ENCODE data around the gene GRID1.

The GRID1 gene

DNA sequence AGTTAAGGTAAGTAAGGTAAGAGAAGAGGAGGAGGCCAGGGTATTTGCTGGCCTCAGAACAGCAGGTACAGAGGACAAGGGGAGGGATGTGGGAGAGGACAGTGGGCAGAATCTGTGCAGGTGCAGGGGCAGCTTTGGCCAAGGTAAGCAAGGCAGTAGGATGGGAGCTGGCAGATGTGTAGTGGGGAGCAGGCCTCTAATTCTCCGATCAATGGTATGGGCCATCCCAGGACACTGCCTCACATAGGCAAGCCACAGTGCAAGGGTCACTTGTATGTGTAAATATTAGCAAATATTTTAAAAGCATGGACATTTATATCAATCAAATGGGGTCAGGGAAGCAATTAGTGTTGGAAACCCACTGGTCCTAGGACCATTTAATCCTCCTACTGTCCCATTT is 373.5 kb downstream of the GRID1 start:
- Histone ChIP-seq H3K79me1 (ENCODE audit: low read length) (no peaks in the 10 kb centered on the region), H2BK120ac (ENCODE audit: low read depth, low read length) (no peak overlapping the region), H3K4me3 (ENCODE audit: low read length) (no peak overlapping the region), H3K4me1 (ENCODE audit: control insufficient read depth, low read depth, low read length) (no peaks in the 10 kb centered on the region), H2AK5ac (ENCODE audit: low read length) (no peak overlapping the region), H3K9ac (ENCODE audit: low read length) (no peak overlapping the region), H3K18ac (ENCODE audit: low read length) (no peak overlapping the region), H3K4me2 (ENCODE audit: low read length) (no peak overlapping the region), H3K27ac (ENCODE audit: low read depth, low read length) (no peak overlapping the region), H3K27me3 (ENCODE audit: insufficient read depth, low read length, poor library complexity) (no peaks in the 10 kb centered on the region), H3K56ac (ENCODE audit: low read length) (no peak overlapping the region), H2BK15ac (replicated peaks; ENCODE audit: low read depth) (no peak overlapping the region), H3K79me2 (ENCODE audit: control insufficient read depth, insufficient read depth, low read length) (no peaks in the 10 kb centered on the region), H3K4ac (ENCODE audit: low read depth, low read length) (no peak overlapping the region), H2BK5ac (ENCODE audit: low read length) (no peak overlapping the region), H3K23ac (ENCODE audit: low read length) (no peak overlapping the region), H4K8ac (ENCODE audit: low read depth, low read length) (no peak overlapping the region), H4K5ac (ENCODE audit: low read length) (no peak overlapping the region), H3K36me3 (ENCODE audit: control insufficient read depth, insufficient read depth, low read length) (no peaks in the 10 kb centered on the region)
- WGBS (ENCODE audit: extremely low coverage, insufficient coverage, low lambda C conversion rate): no CpG with 5 or more reads among the region's 1 CpG
- no peak for DNase-seq

DNA sequence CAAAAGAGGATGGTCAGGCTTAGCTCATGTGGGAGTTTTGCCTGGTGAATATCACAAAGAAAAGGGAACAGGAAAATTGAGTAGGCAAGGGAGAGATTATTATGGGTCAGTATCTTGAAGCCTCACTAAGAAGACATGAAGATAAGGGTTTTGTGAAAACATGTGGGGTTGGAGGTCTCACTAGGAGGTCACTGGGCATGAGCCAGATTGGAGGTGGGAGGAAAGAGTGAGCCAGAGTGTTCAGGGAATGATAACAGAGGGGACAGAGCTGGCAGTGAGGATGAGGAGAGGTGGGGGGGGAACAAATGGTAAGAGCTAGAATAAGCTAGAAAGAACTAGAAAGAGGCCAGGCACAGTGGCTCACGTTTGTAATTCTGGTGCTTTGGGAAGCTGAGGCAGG is 374.3 kb downstream of the GRID1 start:
- no peak overlapping the region for H3K4me3 ChIP-seq (ENCODE audit: low read length)
- H3K79me2 ChIP-seq (ENCODE audit: control insufficient read depth, insufficient read depth, low read length): no peaks in the 10 kb centered on the region
- H3K4me2 ChIP-seq (ENCODE audit: low read length): no peak overlapping the region
- no peak overlapping the region for H2BK15ac ChIP-seq (replicated peaks; ENCODE audit: low read depth)
- H3K18ac ChIP-seq (ENCODE audit: low read length): no peak overlapping the region
- H4K8ac ChIP-seq (ENCODE audit: low read depth, low read length): no peak overlapping the region
- no peak overlapping the region for H3K9ac ChIP-seq (ENCODE audit: low read length)
- no peak overlapping the region for H2AK5ac ChIP-seq (ENCODE audit: low read length)
- no peaks in the 10 kb centered on the region for H3K36me3 ChIP-seq (ENCODE audit: control insufficient read depth, insufficient read depth, low read length)
- WGBS (ENCODE audit: extremely low coverage, insufficient coverage, low lambda C conversion rate): no CpG with 5 or more reads among the region's 1 CpG
- H2BK5ac ChIP-seq (ENCODE audit: low read length): no peak overlapping the region
- H3K27ac ChIP-seq (ENCODE audit: low read depth, low read length): no peak overlapping the region
- DNase-seq: no peak
- H2BK120ac ChIP-seq (ENCODE audit: low read depth, low read length): no peak overlapping the region
- H3K79me1 ChIP-seq (ENCODE audit: low read length): no peaks in the 10 kb centered on the region
- no peak overlapping the region for H4K5ac ChIP-seq (ENCODE audit: low read length)
- peak overlapping the region; percentile 73 for H3K23ac ChIP-seq (ENCODE audit: low read length)
- H3K4ac ChIP-seq (ENCODE audit: low read depth, low read length): no peak overlapping the region
- H3K56ac ChIP-seq (ENCODE audit: low read length): no peak overlapping the region
- H3K4me1 ChIP-seq (ENCODE audit: control insufficient read depth, low read depth, low read length): no peaks in the 10 kb centered on the region
- H3K27me3 ChIP-seq (ENCODE audit: insufficient read depth, low read length, poor library complexity): no peaks in the 10 kb centered on the region

DNA sequence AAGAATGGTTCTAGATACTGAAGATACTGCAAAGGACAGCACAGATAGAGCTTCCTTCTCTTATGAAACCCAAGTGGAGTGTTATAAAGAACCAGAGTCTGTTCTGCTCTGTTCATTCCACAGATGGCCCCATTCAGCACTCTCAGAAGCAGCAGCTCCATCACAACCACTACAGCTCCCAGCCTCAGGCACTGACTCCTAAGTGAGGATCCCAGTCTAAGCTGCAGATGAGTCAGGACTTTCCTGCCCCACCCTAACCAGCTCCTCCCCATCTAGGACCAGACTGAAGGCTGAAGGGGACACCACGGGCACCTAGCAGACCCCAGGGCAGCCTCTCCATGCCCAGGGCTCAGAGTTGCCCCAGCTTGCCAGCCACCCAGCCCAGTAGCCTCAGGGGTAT is 379.8 kb downstream of the GRID1 start:
- Histone ChIP-seq H3K36me3 (ENCODE audit: control insufficient read depth, insufficient read depth, low read length) (no peaks in the 10 kb centered on the region), H2BK120ac (ENCODE audit: low read depth, low read length) (no peak overlapping the region), H3K4ac (ENCODE audit: low read depth, low read length) (no peak overlapping the region), H4K5ac (ENCODE audit: low read length) (no peak overlapping the region), H3K79me2 (ENCODE audit: control insufficient read depth, insufficient read depth, low read length) (no peaks in the 10 kb centered on the region), H3K4me3 (ENCODE audit: low read length) (no peak overlapping the region), H3K4me1 (ENCODE audit: control insufficient read depth, low read depth, low read length) (peaks cover 5% of the 10 kb centered on the region), H3K79me1 (ENCODE audit: low read length) (no peaks in the 10 kb centered on the region), H3K27me3 (ENCODE audit: insufficient read depth, low read length, poor library complexity) (no peaks in the 10 kb centered on the region), H3K9ac (ENCODE audit: low read length) (no peak overlapping the region), H3K4me2 (ENCODE audit: low read length) (no peak overlapping the region), H2BK15ac (replicated peaks; ENCODE audit: low read depth) (no peak overlapping the region), H3K23ac (ENCODE audit: low read length) (no peak overlapping the region), H3K56ac (ENCODE audit: low read length) (no peak overlapping the region), H2BK5ac (ENCODE audit: low read length) (no peak overlapping the region), H2AK5ac (ENCODE audit: low read length) (no peak overlapping the region), H3K27ac (ENCODE audit: low read depth, low read length) (no peak overlapping the region), H3K18ac (ENCODE audit: low read length) (no peak overlapping the region), H4K8ac (ENCODE audit: low read depth, low read length) (no peak overlapping the region)
- no CpG with 5 or more reads among the region's 1 CpG for WGBS (ENCODE audit: extremely low coverage, insufficient coverage, low lambda C conversion rate)
- DNase-seq: no peak

DNA sequence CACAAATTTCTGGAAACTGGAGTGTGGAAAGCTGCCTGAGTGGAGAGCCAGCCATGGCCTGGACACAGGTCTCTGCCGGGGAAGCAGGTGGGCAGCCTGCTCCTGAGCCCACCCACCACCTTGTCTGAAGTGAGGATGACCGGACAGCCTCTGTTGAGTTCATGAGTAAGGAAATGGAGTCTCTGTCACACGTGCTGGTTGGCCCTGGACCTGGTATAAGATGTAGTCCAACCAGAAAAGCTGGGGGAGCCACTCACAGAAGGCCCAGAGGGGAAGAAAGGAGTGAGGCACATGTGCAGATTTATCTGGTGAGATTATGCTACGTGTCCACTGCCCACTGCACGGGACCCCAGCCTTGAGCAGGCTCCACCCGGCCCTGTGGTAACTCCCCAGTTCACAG is 383.5 kb downstream of the GRID1 start:
- no peak overlapping the region for H3K56ac ChIP-seq (ENCODE audit: low read length)
- no peak overlapping the region for H3K9ac ChIP-seq (ENCODE audit: low read length)
- no peaks in the 10 kb centered on the region for H3K79me1 ChIP-seq (ENCODE audit: low read length)
- H2AK5ac ChIP-seq (ENCODE audit: low read length): no peak overlapping the region
- no peak overlapping the region for H2BK5ac ChIP-seq (ENCODE audit: low read length)
- no peak overlapping the region for H4K5ac ChIP-seq (ENCODE audit: low read length)
- H3K4me2 ChIP-seq (ENCODE audit: low read length): no peak overlapping the region
- no peak overlapping the region for H4K8ac ChIP-seq (ENCODE audit: low read depth, low read length)
- no peak overlapping the region for H3K18ac ChIP-seq (ENCODE audit: low read length)
- H3K27ac ChIP-seq (ENCODE audit: low read depth, low read length): no peak overlapping the region
- H3K4me1 ChIP-seq (ENCODE audit: control insufficient read depth, low read depth, low read length): peaks cover 5% of the 10 kb centered on the region
- no peak overlapping the region for H3K4me3 ChIP-seq (ENCODE audit: low read length)
- no peaks in the 10 kb centered on the region for H3K27me3 ChIP-seq (ENCODE audit: insufficient read depth, low read length, poor library complexity)
- H3K4ac ChIP-seq (ENCODE audit: low read depth, low read length): no peak overlapping the region
- H2BK120ac ChIP-seq (ENCODE audit: low read depth, low read length): no peak overlapping the region
- no CpG with 5 or more reads among the region's 6 CpGs for WGBS (ENCODE audit: extremely low coverage, insufficient coverage, low lambda C conversion rate)
- no peaks in the 10 kb centered on the region for H3K36me3 ChIP-seq (ENCODE audit: control insufficient read depth, insufficient read depth, low read length)
- peak overlapping the region; percentile 24 for H3K23ac ChIP-seq (ENCODE audit: low read length)
- no peak for DNase-seq
- H2BK15ac ChIP-seq (replicated peaks; ENCODE audit: low read depth): no peak overlapping the region
- H3K79me2 ChIP-seq (ENCODE audit: control insufficient read depth, insufficient read depth, low read length): no peaks in the 10 kb centered on the region

DNA sequence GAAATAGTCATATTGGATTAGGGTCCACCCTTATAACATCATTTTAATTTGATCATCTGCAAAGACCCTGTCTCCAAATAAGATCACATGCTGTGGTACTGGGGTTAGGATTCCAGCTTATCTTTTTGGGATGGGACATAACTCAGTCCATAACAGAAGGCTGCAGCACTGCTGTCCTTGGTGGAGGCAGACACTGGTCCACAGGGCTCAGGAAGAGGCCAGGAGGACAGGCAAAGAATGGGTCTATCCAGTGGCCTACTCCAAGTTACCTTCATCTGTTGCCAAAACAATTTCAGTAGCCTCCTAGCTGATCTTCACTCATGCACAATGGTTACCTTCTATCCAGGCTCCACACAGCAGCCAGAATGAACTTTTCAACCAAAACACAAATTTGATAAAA is 387.0 kb downstream of the GRID1 start:
- H3K4me2 ChIP-seq (ENCODE audit: low read length): no peak overlapping the region
- H4K5ac ChIP-seq (ENCODE audit: low read length): no peak overlapping the region
- H3K9ac ChIP-seq (ENCODE audit: low read length): no peak overlapping the region
- H3K27ac ChIP-seq (ENCODE audit: low read depth, low read length): no peak overlapping the region
- no peaks in the 10 kb centered on the region for H3K36me3 ChIP-seq (ENCODE audit: control insufficient read depth, insufficient read depth, low read length)
- no peak overlapping the region for H3K18ac ChIP-seq (ENCODE audit: low read length)
- no peak overlapping the region for H3K4ac ChIP-seq (ENCODE audit: low read depth, low read length)
- no peak overlapping the region for H2BK120ac ChIP-seq (ENCODE audit: low read depth, low read length)
- no peak overlapping the region for H3K23ac ChIP-seq (ENCODE audit: low read length)
- H3K4me1 ChIP-seq (ENCODE audit: control insufficient read depth, low read depth, low read length): peaks cover 4% of the 10 kb centered on the region
- no peak overlapping the region for H2BK15ac ChIP-seq (replicated peaks; ENCODE audit: low read depth)
- H3K79me2 ChIP-seq (ENCODE audit: control insufficient read depth, insufficient read depth, low read length): no peaks in the 10 kb centered on the region
- no peak for DNase-seq
- no peak overlapping the region for H2AK5ac ChIP-seq (ENCODE audit: low read length)
- H4K8ac ChIP-seq (ENCODE audit: low read depth, low read length): no peak overlapping the region
- no peaks in the 10 kb centered on the region for H3K79me1 ChIP-seq (ENCODE audit: low read length)
- no peak overlapping the region for H3K4me3 ChIP-seq (ENCODE audit: low read length)
- H3K27me3 ChIP-seq (ENCODE audit: insufficient read depth, low read length, poor library complexity): no peaks in the 10 kb centered on the region
- no peak overlapping the region for H2BK5ac ChIP-seq (ENCODE audit: low read length)
- H3K56ac ChIP-seq (ENCODE audit: low read length): no peak overlapping the region

DNA sequence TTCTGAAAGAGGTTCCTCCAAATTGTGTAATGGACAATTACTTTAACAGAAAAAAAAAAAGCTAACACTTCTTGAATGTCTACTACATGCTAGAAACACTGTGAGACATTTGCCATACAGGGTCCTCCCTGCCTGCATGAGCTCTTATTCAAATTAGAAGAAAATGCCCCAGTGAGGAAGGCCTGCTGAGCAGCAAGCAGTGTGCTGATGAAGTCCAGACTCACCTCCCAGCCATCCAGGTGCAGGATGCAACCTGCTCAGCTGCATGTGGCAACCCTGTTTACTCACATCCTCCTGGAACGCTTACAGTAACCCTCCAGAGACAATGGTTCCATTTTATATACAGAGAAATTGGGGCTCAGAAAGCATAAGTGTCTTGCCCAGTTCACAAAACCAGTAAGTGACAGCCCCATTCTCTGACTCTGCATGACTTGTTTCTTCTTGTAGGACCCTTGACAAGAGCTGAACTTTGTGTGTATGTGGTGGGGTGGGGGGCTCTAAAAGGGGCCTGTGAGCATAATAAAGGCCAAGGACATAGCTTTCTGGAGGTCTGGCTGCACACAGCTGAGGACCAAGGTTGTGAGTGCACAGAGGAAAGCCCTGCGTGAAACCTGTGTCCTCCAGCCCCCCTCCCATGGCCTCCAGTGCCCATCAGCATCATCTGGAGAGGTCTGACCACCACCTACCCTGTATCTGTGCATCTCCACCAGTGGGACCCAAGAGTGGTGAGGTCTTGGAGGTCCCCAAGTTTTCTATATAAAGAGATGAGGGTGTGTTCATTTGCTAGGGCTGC is 387.8 kb downstream of the GRID1 start:
- Histone ChIP-seq H3K18ac (ENCODE audit: low read length) (no peak overlapping the region), H2BK15ac (replicated peaks; ENCODE audit: low read depth) (no peak overlapping the region), H3K27me3 (ENCODE audit: insufficient read depth, low read length, poor library complexity) (no peaks in the 10 kb centered on the region), H3K9ac (ENCODE audit: low read length) (no peak overlapping the region), H3K4me1 (ENCODE audit: control insufficient read depth, low read depth, low read length) (no peaks in the 10 kb centered on the region), H3K36me3 (ENCODE audit: control insufficient read depth, insufficient read depth, low read length) (no peaks in the 10 kb centered on the region), H3K4ac (ENCODE audit: low read depth, low read length) (no peak overlapping the region), H3K23ac (ENCODE audit: low read length) (no peak overlapping the region), H2BK5ac (ENCODE audit: low read length) (no peak overlapping the region), H3K4me3 (ENCODE audit: low read length) (no peak overlapping the region), H3K79me2 (ENCODE audit: control insufficient read depth, insufficient read depth, low read length) (no peaks in the 10 kb centered on the region), H4K8ac (ENCODE audit: low read depth, low read length) (no peak overlapping the region), H2AK5ac (ENCODE audit: low read length) (no peak overlapping the region), H3K56ac (ENCODE audit: low read length) (no peak overlapping the region), H4K5ac (ENCODE audit: low read length) (no peak overlapping the region), H3K79me1 (ENCODE audit: low read length) (no peaks in the 10 kb centered on the region), H3K27ac (ENCODE audit: low read depth, low read length) (no peak overlapping the region), H2BK120ac (ENCODE audit: low read depth, low read length) (no peak overlapping the region), H3K4me2 (ENCODE audit: low read length) (no peak overlapping the region)
- WGBS (ENCODE audit: extremely low coverage, insufficient coverage, low lambda C conversion rate): no CpG with 5 or more reads among the region's 2 CpGs
- DNase-seq: no peak
